ENCODE results near the gene NGEF.

DNA sequence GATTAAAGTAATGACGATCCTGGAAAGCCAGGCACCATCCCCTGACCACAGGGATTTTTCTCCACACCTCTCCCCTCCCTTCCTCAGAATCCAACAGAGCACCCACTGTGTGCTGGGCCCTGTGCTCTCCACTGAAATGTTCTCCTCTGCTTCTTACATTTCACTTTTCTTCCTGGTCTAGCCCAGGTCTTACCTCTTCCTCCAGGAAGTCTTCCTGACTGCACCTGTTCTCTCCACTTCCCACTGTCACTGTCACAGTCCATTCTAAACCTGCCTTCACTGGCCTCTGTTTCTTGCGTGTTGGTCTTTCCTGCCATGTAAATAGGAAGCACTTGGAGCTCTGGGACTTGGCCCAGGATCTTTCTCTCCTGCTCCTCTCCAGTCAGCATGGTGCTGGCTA, 7.4 kb upstream of the NGEF start:
- TF ChIP-seq, protein P1, sequence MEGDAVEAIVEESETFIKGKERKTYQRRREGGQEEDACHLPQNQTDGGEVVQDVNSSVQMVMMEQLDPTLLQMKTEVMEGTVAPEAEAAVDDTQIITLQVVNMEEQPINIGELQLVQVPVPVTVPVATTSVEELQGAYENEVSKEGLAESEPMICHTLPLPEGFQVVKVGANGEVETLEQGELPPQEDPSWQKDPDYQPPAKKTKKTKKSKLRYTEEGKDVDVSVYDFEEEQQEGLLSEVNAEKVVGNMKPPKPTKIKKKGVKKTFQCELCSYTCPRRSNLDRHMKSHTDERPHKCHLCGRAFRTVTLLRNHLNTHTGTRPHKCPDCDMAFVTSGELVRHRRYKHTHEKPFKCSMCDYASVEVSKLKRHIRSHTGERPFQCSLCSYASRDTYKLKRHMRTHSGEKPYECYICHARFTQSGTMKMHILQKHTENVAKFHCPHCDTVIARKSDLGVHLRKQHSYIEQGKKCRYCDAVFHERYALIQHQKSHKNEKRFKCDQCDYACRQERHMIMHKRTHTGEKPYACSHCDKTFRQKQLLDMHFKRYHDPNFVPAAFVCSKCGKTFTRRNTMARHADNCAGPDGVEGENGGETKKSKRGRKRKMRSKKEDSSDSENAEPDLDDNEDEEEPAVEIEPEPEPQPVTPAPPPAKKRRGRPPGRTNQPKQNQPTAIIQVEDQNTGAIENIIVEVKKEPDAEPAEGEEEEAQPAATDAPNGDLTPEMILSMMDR (IDR thresholded peaks at IDR 0.05): no peak
- TF ChIP-seq, protein P2, sequence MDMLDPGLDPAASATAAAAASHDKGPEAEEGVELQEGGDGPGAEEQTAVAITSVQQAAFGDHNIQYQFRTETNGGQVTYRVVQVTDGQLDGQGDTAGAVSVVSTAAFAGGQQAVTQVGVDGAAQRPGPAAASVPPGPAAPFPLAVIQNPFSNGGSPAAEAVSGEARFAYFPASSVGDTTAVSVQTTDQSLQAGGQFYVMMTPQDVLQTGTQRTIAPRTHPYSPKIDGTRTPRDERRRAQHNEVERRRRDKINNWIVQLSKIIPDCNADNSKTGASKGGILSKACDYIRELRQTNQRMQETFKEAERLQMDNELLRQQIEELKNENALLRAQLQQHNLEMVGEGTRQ (CRISPR knock-in tag; IDR thresholded peaks at IDR 0.05): no peak
- TF ChIP-seq ZNF416 (CRISPR knock-in tag; IDR thresholded peaks at IDR 0.05) (no peak), SMAD4 (CRISPR knock-in tag; IDR thresholded peaks at IDR 0.05) (no peak), TCF7 (CRISPR knock-in tag; IDR thresholded peaks at IDR 0.05; ENCODE audit: low read depth) (no peak)
- TF ChIP-seq, protein P3, sequence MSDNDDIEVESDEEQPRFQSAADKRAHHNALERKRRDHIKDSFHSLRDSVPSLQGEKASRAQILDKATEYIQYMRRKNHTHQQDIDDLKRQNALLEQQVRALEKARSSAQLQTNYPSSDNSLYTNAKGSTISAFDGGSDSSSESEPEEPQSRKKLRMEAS (CRISPR knock-in tag; IDR thresholded peaks at IDR 0.05): no peak
- TF ChIP-seq, protein P4, sequence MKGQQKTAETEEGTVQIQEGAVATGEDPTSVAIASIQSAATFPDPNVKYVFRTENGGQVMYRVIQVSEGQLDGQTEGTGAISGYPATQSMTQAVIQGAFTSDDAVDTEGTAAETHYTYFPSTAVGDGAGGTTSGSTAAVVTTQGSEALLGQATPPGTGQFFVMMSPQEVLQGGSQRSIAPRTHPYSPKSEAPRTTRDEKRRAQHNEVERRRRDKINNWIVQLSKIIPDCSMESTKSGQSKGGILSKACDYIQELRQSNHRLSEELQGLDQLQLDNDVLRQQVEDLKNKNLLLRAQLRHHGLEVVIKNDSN (CRISPR knock-in tag; IDR thresholded peaks at IDR 0.05): no peak
